Left hindlimb (tissue), 1 donor: ENCODE data around the gene SSTR3.

Experiments used
- DNase-seq: peaks from one replicate; pipeline ENCODE4 v3.0.0-alpha.2; 2018

The SSTR3 gene

GRCh38 chr22:37193629-37194191 is 18.6 kb downstream of the SSTR3 start:
- peak; percentile 28 for DNase-seq

- no peak for DNase-seq
Measured at GRCh38 chr22:37192741-37193140, 19.5 kb downstream of the SSTR3 start.

DNA sequence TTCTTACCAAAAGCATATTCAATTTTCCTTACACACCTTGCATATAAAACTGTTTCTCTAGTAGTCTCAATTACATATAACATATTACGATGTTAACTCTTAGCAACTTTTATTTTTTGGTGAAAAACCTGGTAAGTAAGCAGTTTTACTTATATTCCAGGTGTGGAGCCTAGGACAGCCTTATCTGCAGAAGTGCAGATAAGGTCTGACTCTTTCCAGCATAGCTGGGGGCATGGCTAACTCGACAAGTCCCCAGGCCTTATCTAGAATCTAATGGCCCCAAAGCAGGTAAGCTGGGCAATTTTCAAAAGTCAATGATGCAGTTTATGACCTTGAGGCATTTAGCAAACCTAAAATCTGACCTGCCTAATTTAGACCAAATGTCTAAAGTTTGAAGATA is 20.1 kb downstream of the SSTR3 start:
- DNase-seq: no peak

DNA sequence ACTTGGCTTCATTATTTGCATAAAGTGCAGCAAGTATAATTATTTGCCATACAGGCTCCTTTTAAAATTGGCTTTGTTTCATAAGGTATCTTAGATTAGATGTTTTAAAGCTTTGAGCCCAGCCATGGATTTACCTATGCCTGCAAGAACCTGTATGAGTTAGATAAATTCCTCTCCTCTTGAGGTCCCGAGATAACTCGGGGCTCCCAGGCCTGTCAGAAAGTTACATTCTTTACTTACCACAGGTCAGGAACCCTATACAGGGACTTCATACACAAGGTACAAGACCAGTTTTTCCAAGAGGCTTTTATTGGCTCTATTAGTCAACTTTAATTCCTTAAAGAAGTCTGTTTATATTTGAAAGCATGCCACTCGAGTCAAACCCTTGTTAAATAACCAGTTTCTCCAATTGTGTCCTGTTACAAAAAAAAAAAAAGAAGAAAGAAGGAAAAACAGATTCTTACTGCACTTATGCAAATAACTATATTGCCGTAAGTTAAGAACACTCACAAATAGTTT is 22.0 kb downstream of the SSTR3 start:
- no peak for DNase-seq

DNA sequence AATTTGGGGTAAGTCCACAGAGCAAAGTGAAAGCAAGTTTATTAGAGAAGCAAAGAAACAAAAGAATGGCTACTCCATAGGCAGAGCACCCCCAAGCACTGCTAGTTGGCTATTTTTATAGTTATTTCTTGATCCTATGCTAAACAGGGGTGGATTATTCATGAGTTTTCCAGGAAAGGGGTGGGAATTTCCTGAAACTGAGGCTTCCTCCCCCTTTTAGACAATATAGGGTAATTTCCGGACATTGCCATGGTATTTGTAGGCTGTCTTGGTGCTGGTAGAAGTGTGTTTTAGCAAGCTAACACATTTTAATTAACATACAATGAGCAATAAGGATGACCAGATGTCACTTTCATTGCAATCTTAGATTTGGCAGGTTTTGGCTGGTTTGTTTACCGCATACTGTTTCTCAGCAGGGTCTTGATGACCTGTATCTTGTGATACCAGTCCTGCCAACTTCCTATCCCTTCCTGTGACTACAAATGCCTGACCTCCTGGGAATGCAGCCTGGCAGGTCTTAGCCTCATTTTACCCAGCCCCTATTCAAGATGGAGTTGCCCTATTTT is 23.3 kb downstream of the SSTR3 start:
- DNase-seq: no peak

- DNase-seq: peak; percentile 88
Measured at GRCh38 chr22:37187891-37188761, 24.2 kb downstream of the SSTR3 start, which contains the start of gene C1QTNF6. TSS of gene C1QTNF6 (minus strand) at chr22:37188247. CDS start at chr22:37188213, 34 bp downstream.

DNA sequence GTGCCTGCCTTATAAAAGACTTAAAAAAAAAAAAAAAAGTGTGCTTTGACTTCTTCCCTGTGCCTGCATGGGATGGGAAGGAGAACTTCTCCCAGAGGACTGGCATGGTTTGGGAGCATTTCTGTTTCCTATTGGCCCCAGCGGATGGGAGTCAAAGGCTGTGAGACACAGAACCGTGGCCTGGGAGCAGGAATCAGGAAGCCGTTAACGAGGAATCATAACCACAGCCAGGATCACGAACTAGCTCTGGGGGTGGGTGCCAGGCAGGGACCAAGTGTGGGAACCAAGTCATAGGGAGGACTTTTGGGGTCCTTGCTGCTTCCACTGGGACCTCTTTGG is 24.8 kb downstream of the SSTR3 start:
- no peak for DNase-seq

- peak; percentile 39 for DNase-seq
Measured at GRCh38 chr22:37186997-37187522, 25.2 kb downstream of the SSTR3 start.

GRCh38 chr22:37186228-37186996 is 25.9 kb downstream of the SSTR3 start:
- DNase-seq: peak; percentile 22

DNA sequence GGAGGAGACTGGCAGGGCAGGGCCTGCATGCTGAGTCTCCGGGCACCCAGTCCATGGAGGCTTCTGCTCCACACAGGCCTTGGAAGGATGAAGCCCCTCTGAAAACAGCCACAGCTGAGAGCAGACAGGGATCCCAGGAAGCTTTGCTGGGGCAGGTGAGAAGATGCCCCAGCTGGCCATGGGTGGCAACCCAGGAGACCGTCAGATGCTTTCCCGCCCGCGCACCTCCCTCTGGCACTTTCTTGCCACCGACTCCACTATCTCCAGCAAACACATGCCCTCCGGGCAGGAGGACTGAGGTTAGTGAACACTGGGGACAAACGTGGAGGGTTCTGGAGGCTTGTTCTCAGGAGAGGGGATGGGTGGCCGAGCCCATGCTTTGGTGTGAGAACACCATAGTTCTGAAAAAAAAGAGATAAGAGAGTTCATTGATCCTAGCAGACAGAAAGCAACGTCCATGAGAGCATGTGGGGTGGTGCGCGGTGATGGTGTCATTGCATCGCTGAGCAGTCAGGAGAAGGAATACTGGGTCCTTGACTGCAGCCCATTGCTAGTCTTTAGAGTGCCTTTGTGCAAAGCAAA is 26.5 kb downstream of the SSTR3 start:
- DNase-seq: peak; percentile 25

GRCh38 chr22:37184816-37185541 is 27.3 kb downstream of the SSTR3 start:
- DNase-seq: peak; percentile 24

DNA sequence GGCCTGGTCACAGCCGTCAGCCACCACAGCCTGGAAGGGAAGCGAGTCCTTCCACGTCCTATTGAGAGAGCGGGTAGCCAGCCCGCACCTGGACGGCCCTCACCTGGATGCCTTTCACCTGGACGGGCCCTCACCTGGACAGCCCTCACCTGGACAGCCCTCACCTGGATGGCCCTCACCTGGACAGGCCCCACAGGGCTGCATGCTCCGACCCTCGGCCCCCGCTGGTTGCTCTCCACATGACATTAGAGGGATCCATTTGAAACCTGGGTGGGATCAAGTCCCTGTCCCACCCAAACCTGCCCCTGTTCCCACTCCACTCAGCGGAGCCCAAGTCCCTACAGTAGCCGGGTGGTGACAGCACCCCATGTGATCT is 27.9 kb downstream of the SSTR3 start:
- DNase-seq: no peak

- DNase-seq: peak; percentile 23
Measured at GRCh38 chr22:37183432-37184379, 28.6 kb downstream of the SSTR3 start.

- no peak for DNase-seq
Measured at GRCh38 chr22:37182949-37183245, 29.4 kb downstream of the SSTR3 start.

- DNase-seq: peak; percentile 23
Measured at GRCh38 chr22:37182101-37182948, 30.0 kb downstream of the SSTR3 start.

- no peak for DNase-seq
Measured at GRCh38 chr22:37181681-37182080, 30.6 kb downstream of the SSTR3 start.

DNA sequence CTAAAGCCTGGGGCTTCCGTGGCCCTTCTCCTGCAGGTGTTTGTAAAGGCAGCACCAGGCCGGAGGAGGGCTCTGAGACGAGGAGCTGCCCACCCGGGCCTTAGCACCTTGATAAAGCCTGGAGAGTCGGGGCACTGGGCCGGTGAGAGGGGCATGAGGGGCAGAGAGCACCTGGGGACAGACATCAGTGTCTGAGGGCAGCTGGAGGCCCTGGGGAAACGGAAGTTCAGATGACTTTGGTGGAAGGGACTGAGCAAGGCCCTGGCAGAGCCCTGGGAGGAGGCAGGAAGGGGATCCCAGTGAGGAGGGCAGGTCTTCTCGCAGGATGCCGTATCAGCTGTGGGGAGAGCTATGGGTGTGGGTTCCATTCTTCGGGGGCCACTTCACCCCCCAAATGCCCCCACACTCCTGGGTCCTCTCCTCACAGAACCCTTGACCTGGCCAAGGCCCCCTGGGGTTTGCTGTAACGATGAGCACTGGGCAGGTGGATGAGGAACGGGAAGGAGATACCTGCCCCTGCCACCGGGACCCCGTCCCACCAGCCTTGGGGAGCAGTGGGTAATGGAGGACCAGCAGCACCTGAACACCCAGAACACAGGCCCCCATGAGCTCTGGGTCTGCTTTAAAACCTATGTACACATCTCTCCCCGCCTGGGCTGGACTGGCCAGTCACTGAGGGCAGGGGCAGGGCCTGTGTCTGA is 31.6 kb downstream of the SSTR3 start:
- DNase-seq: no peak

DNA sequence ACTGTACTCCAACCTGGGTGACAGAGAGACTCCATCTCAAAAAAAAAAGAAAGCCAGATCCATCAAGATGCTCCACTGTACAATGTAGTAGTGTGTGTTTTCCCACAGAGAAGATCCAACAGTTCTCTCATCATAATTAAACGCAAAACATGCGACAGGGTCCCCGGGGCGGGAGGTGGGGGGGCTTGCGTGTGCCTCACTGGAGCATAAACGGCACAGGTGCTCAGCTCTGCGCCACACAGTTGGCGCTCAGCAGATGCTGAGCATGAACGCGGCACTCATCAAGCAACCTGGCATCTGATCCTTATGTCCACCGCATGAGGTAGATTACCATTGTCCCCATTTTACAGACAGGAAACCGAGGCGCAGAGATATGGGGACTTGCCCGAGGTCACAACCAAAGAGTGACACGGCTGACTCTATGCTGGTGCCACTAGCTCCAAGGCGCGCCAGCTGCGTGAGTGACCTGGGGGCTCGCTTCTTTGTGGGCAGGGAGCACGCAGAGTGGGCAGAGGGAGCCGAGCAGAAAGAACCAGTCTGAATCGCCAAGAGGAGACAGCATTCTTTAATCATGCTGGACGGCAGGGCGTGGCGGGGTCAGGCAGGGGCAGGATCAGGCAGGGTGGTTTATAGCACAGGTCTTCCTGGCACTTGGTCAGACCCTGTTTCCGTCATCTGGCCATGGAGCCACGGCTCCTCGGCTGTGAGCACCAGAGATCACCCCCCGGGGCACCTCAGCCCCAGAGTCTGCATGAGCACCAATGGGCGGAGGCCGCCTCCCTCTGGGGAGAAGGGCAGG is 32.5 kb downstream of the SSTR3 start:
- DNase-seq: peak; percentile 32
